HTERT RPE-1 (cell line): ENCODE data around the gene NIT1.
"Not testable (repeated sequence)": the region's sequence is repeated elsewhere in the genome, so short reads cannot be mapped to it uniquely, and the experiment has no call there.

Source experiments
- in situ Hi-C: fragments of 300-500 bp; cut with MboI; formaldehyde crosslinking; loops from 4 replicates; pipeline ENCODE4 v1.14.3; 2020; ENCODE audit warnings: low sequenced_read_pairs

NIT1 gene

GRCh38 chr1:161111527-161111926 is 6.4 kb upstream of the NIT1 start:
- in situ Hi-C loops = no loop called here

DNA sequence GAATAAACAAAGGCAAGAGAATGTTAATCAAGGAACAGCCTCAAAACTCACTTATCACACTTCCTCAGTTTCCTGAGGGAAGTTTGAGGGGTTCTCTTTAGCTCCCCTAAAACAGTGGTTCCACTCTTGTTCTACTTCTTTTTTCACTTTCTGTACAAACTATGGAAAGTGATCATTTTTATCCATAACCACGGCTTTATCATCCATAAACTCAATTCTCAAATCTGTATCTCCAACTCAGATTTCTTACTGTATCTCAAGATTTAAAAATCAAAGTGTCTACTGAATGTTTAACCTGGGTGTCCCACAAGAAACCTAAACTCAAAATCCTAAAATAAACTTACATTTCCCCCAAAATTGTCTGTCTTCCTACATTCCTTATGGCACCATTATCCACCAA is 4.0 kb upstream of the NIT1 start:
- in situ Hi-C loops = no loop called here

GRCh38 chr1:161114556-161114955 is 3.3 kb upstream of the NIT1 start:
- in situ Hi-C loops = no loop called here

GRCh38 chr1:161115132-161115711 is 2.7 kb upstream of the NIT1 start:
- in situ Hi-C loops = no loop called here

GRCh38 chr1:161115961-161116360 is 1.9 kb upstream of the NIT1 start:
- in situ Hi-C loops = not testable (repeated sequence)

DNA sequence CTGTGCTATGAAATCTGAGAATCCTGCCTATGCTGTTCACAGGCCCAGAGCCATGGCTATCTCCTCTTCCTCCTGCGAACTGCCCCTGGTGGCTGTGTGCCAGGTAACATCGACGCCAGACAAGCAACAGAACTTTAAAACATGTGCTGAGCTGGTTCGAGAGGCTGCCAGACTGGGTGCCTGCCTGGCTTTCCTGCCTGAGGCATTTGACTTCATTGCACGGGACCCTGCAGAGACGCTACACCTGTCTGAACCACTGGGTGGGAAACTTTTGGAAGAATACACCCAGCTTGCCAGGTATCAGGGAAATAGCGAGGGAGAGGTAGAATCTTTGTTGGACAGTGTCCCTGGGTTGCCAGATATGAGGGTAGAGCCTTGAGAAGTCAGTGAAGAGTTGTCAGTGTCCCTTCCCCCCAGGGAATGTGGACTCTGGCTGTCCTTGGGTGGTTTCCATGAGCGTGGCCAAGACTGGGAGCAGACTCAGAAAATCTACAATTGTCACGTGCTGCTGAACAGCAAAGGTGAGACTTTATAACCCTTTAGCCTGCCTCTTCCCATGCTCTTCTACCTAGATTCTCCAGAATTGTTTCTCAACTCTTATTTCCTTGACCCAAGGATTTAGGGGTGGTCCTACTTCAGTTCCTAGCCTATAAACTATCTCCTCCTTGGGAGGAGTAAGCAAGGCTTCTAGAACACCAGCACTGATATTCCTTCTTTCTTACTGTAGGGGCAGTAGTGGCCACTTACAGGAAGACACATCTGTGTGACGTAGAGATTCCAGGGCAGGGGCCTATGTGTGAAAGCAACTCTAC is 1.4 kb downstream of the NIT1 start:
- in situ Hi-C loops = no loop called here

GRCh38 chr1:161121042-161121650 is 3.2 kb downstream of the NIT1 start:
- in situ Hi-C loops = no loop called here

GRCh38 chr1:161121834-161122233 is 3.9 kb downstream of the NIT1 start:
- in situ Hi-C loops = no loop called here

DNA sequence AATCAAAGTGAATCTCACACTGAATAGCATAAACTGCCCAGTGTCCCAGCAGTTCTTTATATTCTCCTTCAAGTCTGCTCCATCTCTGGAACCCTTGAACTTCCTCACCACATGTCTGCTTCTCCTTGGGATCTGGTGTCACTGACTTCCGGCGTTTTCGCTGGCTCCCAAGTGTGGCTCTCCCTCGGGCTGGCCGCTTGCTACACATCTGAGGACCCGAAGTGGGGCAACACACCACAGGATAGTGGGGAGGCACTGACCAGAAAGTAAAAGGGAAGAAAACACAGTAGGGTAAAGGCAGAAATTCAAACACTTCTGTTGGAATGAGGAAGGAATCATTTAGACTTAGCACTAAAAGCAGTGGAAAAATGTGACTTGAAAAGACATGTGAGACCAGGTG is 5.1 kb downstream of the NIT1 start:
- in situ Hi-C loops = no loop called here

DNA sequence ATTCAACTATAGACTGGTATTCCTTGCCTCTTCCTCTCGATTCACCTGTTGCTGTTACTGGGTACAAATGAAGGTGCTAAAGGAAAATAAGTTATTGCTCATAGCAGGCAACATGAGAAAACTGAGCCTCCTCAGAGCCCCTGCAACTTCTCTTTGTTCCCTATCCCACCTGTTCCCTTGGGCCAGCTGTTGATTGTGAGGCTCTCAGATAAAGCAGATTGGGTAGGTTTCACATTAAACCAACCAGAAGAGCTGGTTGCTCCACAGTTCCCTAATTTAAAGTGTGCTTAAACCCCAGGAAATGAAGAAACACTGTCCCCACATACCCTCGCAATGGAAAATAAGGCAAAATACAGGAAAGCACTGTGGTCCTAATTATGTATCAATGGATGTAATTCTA is 9.7 kb downstream of the NIT1 start:
- in situ Hi-C loops = no loop called here

- in situ Hi-C loops = no loop called here
These were observed 10.9 kb downstream of the NIT1 start for GRCh38 chr1:161128591-161129420.

- in situ Hi-C loops = no loop called here
These were observed 12.4 kb downstream of the NIT1 start for GRCh38 chr1:161130266-161130665.

DNA sequence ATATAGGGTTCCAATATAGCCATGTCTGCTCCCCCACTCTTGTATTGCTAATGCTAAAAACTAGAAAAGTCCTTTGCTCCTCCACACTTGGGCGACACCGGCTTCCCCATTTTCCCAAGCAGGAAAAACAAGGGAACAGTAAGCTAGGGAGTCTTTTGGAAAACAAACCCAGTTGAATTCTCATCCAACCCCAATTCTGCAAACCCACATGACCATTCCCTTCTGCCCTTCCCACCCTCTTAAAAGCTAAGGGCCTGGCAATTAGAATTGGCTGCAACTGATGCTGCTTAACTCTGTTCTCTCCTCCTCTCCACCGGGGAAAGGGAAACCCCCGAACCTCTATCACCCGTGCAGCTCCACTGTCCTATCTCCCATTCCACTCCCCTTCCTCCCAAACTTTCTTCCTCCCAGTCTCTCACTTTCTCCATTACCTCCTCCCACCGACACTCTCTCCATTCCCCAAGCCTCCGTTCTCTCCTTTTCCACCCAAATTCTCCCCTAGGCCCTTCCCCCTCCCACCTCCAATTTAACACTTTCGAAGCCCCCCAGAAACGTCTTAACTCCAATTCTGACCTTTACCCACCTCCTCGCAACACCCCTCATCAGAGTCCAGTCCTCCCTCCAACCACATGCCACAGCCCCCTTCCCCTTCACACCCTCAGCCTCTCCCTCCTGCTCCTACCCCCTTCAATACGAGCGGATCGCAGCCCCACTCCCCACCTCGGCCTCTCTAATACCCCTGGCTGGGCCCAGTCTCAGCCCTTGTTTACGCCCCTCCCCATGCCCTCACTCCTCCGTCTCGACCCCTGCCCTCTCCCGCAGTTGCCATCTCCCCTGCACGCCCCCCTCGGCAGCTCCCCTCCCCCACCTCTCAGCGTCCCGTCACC is 13.9 kb downstream of the NIT1 start:
- in situ Hi-C loops = no loop called here

DNA sequence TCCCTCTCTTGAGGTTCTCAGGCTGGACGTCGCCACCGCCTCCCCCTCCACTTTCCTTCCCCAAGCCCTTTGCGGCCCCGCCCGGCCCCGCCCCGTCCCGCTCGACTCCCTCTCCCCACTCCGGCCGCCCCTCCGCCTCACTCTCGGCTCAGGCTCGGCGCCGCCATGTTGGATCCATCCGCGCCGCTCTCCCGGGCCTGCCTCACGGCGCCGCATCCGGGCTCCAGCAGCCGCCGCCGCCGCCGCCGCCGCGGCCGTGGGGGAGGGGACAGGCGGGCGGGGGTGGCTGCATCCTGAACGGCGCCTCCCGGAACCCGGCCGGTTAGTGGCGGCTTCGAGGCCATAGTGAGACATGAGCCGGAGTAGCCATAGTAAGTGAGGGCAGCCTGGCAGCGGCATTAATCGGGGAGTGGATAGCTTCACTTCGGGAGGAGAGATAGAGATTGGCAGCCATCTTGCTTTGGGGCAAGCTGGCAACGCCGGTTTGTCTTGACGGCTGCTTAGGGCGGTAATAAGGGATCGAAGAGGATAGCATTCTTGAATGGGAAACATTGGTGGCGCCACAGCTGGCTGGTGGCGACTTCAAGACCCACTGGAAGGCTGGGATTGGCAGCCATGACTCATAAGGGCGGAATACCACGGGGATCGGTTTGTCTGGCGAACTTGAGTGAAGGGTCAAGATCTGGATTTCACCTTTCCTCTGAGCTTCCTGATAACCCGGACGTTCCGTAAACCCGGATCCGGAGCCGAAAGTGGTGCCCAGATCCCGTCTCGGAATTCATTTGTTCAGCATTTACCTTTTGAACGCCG is 14.7 kb downstream of the NIT1 start, which contains the start of gene DEDD:
Gene DEDD (minus strand): TSS at position 258 of the 810 bp plus-strand sequence. CDS start 8,205 bp downstream, outside the sequence.
- in situ Hi-C loops = no loop called here

DNA sequence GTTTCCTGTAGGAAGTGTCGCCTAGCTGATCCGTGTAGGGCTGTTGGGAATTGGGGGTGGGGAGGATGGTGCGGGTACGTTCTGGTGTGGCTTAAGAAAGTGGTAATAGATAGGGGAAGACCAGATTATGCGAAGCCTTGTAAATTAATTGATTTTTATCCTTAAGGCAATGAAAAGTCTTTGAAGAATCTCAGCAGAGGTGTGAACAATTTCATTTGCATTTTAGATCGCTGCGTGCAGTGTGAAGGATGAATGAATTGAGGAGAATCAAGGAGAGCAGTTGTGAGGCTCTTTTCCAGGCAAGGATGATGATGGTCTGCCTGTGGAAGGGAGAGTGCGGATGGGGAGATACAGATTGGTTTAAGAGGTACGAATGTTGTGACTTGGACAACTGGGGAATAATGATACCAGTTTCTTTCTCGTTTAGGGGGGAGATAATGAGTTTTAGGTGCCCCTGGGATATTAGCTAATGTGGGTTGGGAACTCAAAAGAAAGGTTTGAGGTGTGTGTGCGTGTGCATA is 15.4 kb downstream of the NIT1 start:
- in situ Hi-C loops = no loop called here

GRCh38 chr1:161137881-161138280 is 20.0 kb downstream of the NIT1 start:
- in situ Hi-C loops = no loop called here

- in situ Hi-C loops = no loop called here
These were observed 20.5 kb downstream of the NIT1 start for GRCh38 chr1:161138431-161138830.

- in situ Hi-C loops = no loop called here
These were observed 21.9 kb downstream of the NIT1 start for GRCh38 chr1:161139766-161140165.

DNA sequence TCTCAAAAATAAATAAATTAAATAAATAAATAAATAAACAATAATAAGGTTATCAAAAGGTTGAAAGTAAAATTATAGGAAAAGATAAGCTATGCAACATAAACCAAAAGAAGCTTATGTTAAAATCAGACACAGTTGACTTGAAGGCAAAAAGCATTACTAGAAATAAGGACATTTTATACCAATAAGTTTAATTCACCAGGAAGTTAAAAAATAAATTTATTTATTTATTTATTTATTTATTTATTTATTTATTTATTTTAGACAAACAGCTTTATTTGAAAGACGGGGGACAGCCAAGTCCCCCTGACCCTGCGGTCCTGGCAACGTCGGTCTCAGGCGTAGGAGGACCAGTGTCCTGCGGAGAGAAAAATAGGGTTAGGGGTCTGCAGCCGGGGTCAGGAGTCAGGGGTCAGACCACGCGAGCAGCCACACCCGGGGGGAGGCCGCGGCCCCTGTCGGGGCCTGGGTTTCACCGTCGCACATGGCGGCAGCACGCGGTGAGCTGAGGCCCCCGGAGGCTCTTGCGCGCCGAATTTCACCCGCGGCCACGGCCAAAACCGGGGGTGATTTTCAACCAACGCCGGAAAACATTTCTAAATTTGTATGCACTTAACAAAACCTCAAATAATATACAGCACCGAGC is 23.0 kb downstream of the NIT1 start:
- in situ Hi-C loops = no loop called here
